ENCODE measurements around the gene GALNT2. TPM values are rescaled to one million over a fixed set of nuclear protein-coding genes. Genes with fewer than 3 reads are reported as not detected.

GALNT2 gene
- total RNA-seq, 1 experiment from 2014 or later, result 141 TPM

DNA sequence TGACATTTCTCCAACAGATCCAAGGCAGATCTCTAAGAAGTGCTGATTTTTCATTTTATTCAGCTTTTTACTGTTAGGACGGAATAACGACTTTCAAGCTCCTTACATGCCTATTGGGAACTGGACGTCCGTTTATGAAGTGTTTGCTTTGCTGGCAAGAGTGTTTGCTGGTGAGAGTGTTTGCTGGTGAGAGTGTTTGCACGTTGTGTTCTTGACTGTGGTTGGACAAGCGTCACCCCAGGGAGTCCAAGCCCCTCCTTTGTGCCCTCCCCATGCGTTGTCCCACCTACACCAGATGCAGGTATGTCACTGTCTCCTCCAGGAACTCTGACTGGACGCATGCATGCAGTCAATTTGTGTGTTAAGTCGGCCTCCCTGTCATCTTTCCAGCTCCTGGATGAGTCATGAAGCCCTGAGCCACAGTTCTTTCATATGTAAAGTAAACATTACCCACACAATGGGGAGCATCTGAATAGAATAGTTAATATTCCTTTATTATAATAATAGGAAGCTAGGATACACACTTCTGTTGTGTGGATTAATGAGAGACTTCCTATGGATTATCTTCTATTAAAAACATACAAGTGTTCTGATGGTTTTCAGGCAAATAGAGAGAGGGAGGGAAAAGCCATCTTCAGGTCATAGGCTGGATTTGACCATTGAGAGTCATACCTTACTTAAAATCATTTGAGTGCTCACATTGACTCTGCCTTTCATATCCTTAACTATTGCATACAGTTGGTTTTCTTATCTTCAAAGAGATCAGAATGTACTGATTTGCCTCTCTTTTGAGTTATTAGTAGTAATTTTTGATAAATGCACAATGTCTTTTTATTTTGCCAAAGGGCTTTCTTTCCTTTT, 119.2 kb downstream of the GALNT2 start:
- BruUV-seq (replicated peaks), result no TSS peak
- CTCF ChIA-PET, result interaction anchor here (0.9 to 1.6 kb wide), 6 partner anchors 9 to 92 kb away, joined by 3 to 5 read pairs (median 3); no protein-coding TSS in a partner anchor
- Mint-ChIP-seq H3K36me3 (ENCODE audit: insufficient read depth, unreplicated experiment) (peaks cover 11% of the 10 kb centered on the region), H3K27me3 (ENCODE audit: unreplicated experiment) (no peaks in the 10 kb centered on the region), H3K4me1 (ENCODE audit: low read depth, unreplicated experiment) (peaks cover 31% of the 10 kb centered on the region), H3K4me3 (ENCODE audit: low read depth, unreplicated experiment) (peak overlapping the region; percentile 28), H3K27ac (ENCODE audit: unreplicated experiment) (peak overlapping the region; percentile 0), H3K9me3 (ENCODE audit: low read depth, unreplicated experiment) (no peaks in the 10 kb centered on the region)
- peak; percentile 71 for DNase-seq
- intact Hi-C loops (cut with micrococcal nuclease; ENCODE audit: unreplicated experiment), result no loop called here
- no peak for TF ChIP-seq CTCF (IDR thresholded peaks at IDR 0.05; ENCODE audit: unreplicated experiment)

DNA sequence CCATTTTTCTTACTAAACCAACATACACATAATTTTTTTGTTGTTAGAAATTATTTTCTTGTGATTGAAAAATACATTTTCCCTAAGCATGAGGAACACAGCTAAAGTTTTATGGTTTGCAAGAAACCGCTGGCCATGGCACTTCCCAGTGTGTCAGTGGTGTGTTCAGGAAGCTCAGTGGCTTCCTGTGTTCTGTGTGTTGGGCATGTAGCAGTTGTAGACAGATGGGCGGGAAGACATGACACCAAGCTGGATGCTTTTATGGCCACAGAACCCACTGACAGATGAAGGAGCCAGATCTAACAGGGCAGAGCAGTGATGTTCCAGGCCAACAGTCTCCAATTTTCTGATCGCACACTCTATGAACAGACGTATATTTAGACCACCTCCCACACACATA, 119.8 kb downstream of the GALNT2 start:
- no TSS peak for BruUV-seq (replicated peaks)
- Mint-ChIP-seq H3K4me3 (ENCODE audit: low read depth, unreplicated experiment) (no peak overlapping the region), H3K27ac (ENCODE audit: unreplicated experiment) (no peak overlapping the region), H3K36me3 (ENCODE audit: insufficient read depth, unreplicated experiment) (peaks cover 11% of the 10 kb centered on the region), H3K9me3 (ENCODE audit: low read depth, unreplicated experiment) (no peaks in the 10 kb centered on the region), H3K27me3 (ENCODE audit: unreplicated experiment) (no peaks in the 10 kb centered on the region), H3K4me1 (ENCODE audit: low read depth, unreplicated experiment) (peaks cover 31% of the 10 kb centered on the region)
- CTCF ChIA-PET, result interaction anchor here (0.9 to 1.2 kb wide), 3 partner anchors 9 to 92 kb away, joined by 3 read pairs; no protein-coding TSS in a partner anchor
- intact Hi-C loops (cut with micrococcal nuclease; ENCODE audit: unreplicated experiment), result no loop called here
- TF ChIP-seq CTCF (IDR thresholded peaks at IDR 0.05; ENCODE audit: unreplicated experiment), result no peak
- no peak for DNase-seq

- DNase-seq, result no peak
- peaks cover 31% of the 10 kb centered on the region for H3K4me1 Mint-ChIP-seq (ENCODE audit: low read depth, unreplicated experiment)
- no peak overlapping the region for H3K27ac Mint-ChIP-seq (ENCODE audit: unreplicated experiment)
- no TSS peak for BruUV-seq (replicated peaks)
- H3K9me3 Mint-ChIP-seq (ENCODE audit: low read depth, unreplicated experiment), result no peaks in the 10 kb centered on the region
- H3K4me3 Mint-ChIP-seq (ENCODE audit: low read depth, unreplicated experiment), result no peak overlapping the region
- H3K36me3 Mint-ChIP-seq (ENCODE audit: insufficient read depth, unreplicated experiment), result peaks cover 11% of the 10 kb centered on the region
- TF ChIP-seq CTCF (IDR thresholded peaks at IDR 0.05; ENCODE audit: unreplicated experiment), result no peak
- intact Hi-C loops (cut with micrococcal nuclease; ENCODE audit: unreplicated experiment), result no loop called here
- no peaks in the 10 kb centered on the region for H3K27me3 Mint-ChIP-seq (ENCODE audit: unreplicated experiment)
- CTCF ChIA-PET, result interaction anchor here (0.9 kb wide), 1 partner anchor 93 kb away, joined by 3 read pairs; no protein-coding TSS in a partner anchor
These were observed 120.3 kb downstream of the GALNT2 start for GRCh38 chr1:230187290-230187689.

DNA sequence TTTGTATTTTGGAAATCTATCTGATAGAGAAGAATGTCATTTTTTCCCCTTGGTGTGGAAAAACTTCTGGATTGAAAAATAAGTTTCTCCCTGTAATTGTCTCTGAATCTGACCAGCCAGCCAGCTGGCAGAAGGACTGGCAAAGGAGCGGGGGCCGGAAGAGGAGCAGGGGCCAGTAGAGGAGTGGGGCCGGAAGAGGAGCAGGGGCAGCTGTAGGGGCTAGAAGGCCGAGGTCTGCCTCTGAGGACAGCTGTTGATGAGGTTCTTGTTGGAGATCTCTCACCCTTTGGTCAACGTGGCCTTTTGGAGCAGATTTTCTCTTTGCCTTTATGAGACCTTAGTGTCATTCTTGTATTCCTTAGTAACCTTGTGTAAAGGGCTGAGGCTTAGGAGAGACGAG, 121.8 kb downstream of the GALNT2 start:
- H3K4me3 Mint-ChIP-seq (ENCODE audit: low read depth, unreplicated experiment), result no peak overlapping the region
- no peaks in the 10 kb centered on the region for H3K27me3 Mint-ChIP-seq (ENCODE audit: unreplicated experiment)
- CTCF ChIA-PET, result no interaction called here
- no TSS peak for BruUV-seq (replicated peaks)
- H3K4me1 Mint-ChIP-seq (ENCODE audit: low read depth, unreplicated experiment), result peaks cover 31% of the 10 kb centered on the region
- no peak for TF ChIP-seq CTCF (IDR thresholded peaks at IDR 0.05; ENCODE audit: unreplicated experiment)
- no peaks in the 10 kb centered on the region for H3K9me3 Mint-ChIP-seq (ENCODE audit: low read depth, unreplicated experiment)
- H3K36me3 Mint-ChIP-seq (ENCODE audit: insufficient read depth, unreplicated experiment), result peaks cover 11% of the 10 kb centered on the region
- no peak for DNase-seq
- intact Hi-C loops (cut with micrococcal nuclease; ENCODE audit: unreplicated experiment), result no loop called here
- no peak overlapping the region for H3K27ac Mint-ChIP-seq (ENCODE audit: unreplicated experiment)

All from Calu3 (cell line).